ENCODE measurements around the gene P2RY13. TPM values are rescaled to one million over a fixed set of nuclear protein-coding genes. Genes with fewer than 3 reads are reported as not detected.

The P2RY13 gene
- total RNA-seq, 2 experiments from 2014 or later = not detected

GRCh38 chr3:151331696-151332095 is 2.3 kb upstream of the P2RY13 start:
- no peak for ATAC-seq

GRCh38 chr3:151330899-151331298 is 1.6 kb upstream of the P2RY13 start:
- intact Hi-C loops (cut with micrococcal nuclease) = no loop called here
- H3K27me3 Mint-ChIP-seq = peaks cover 6% of the 10 kb centered on the region
- no peak overlapping the region for H3K27ac Mint-ChIP-seq
- no peaks in the 10 kb centered on the region for H3K9me3 Mint-ChIP-seq
- H3K4me1 Mint-ChIP-seq (ENCODE audit: low read depth) = peaks cover 6% of the 10 kb centered on the region
- CTCF ChIA-PET = interaction anchor here (1.3 to 1.4 kb wide), 2 partner anchors 47 to 163 kb away, joined by 4 to 5 read pairs; no protein-coding TSS in a partner anchor
- no peak for TF ChIP-seq CTCF (IDR thresholded peaks at IDR 0.05)
- no peak for DNase-seq
- no peak overlapping the region for H3K4me3 Mint-ChIP-seq
- no peaks in the 10 kb centered on the region for H3K36me3 Mint-ChIP-seq (ENCODE audit: low read depth)
- POLR2A ChIA-PET = no interaction called here
- no peak for ATAC-seq

More at GRCh38 chr3:151331696-151332095, 2.3 kb upstream of the P2RY13 start:
- Mint-ChIP-seq H3K4me1 (ENCODE audit: low read depth) (peaks cover 6% of the 10 kb centered on the region), H3K4me3 (no peak overlapping the region), H3K9me3 (no peaks in the 10 kb centered on the region), H3K27ac (no peak overlapping the region), H3K27me3 (peaks cover 3% of the 10 kb centered on the region), H3K36me3 (ENCODE audit: low read depth) (no peaks in the 10 kb centered on the region)
- CTCF ChIA-PET = interaction anchor here (1.3 to 1.4 kb wide), 2 partner anchors 48 to 164 kb away, joined by 4 to 5 read pairs; no protein-coding TSS in a partner anchor
- POLR2A ChIA-PET = no interaction called here
- no peak for TF ChIP-seq CTCF (IDR thresholded peaks at IDR 0.05)
- intact Hi-C loops (cut with micrococcal nuclease) = no loop called here
- no peak for DNase-seq

GRCh38 chr3:151330379-151330778 is 1.0 kb upstream of the P2RY13 start:
- CTCF ChIA-PET = interaction anchor here (1.3 kb wide), 1 partner anchor 163 kb away, joined by 5 read pairs; no protein-coding TSS in a partner anchor
- H3K36me3 Mint-ChIP-seq (ENCODE audit: low read depth) = no peaks in the 10 kb centered on the region
- H3K27me3 Mint-ChIP-seq = peaks cover 6% of the 10 kb centered on the region
- H3K4me1 Mint-ChIP-seq (ENCODE audit: low read depth) = peaks cover 6% of the 10 kb centered on the region
- ATAC-seq (no peak), DNase-seq (no peak)
- H3K4me3 Mint-ChIP-seq = no peak overlapping the region
- POLR2A ChIA-PET = no interaction called here
- intact Hi-C loops (cut with micrococcal nuclease) = no loop called here
- TF ChIP-seq CTCF (IDR thresholded peaks at IDR 0.05) = no peak
- no peaks in the 10 kb centered on the region for H3K9me3 Mint-ChIP-seq
- no peak overlapping the region for H3K27ac Mint-ChIP-seq

- peak; percentile 54 for DNase-seq
- intact Hi-C loops (cut with micrococcal nuclease) = loop anchor here (5.0 kb wide), 1 partner anchor 36 kb away; no protein-coding TSS in a partner anchor
- peak; percentile 93 for ATAC-seq
- Mint-ChIP-seq H3K36me3 (ENCODE audit: low read depth) (no peaks in the 10 kb centered on the region), H3K27ac (no peak overlapping the region), H3K27me3 (peaks cover 6% of the 10 kb centered on the region), H3K4me1 (ENCODE audit: low read depth) (peaks cover 6% of the 10 kb centered on the region), H3K4me3 (peak overlapping the region; percentile 48), H3K9me3 (no peaks in the 10 kb centered on the region)
- ChIA-PET POLR2A (interaction anchor here (0.7 kb wide), 1 partner anchor 177 kb away, joined by 3 read pairs; no protein-coding TSS in a partner anchor), CTCF (interaction anchor here (0.7 to 4.6 kb wide), 17 partner anchors 10 to 167 kb away, joined by 3 to 45 read pairs (median 5); partner anchors contain the start of gene GPR87)
- TF ChIP-seq CTCF (IDR thresholded peaks at IDR 0.05) = no peak
These were observed 902 bp downstream of the P2RY13 start for GRCh38 chr3:151328298-151328995.
